Activated B cell treated with CpG ODN at 0.5 μM for 24 hours (primary cell): ENCODE results near the gene SMCO3. TPM values are rescaled to one million over a fixed set of nuclear protein-coding genes. Genes with fewer than 3 reads are reported as not detected.

Experiments
- ATAC-seq: fragments of 200-7000 bp; cut with Tn5 transposase; one replicate; pipeline ENCODE4 v1.10.0; 2021; ENCODE audit warnings: low read depth, mild to moderate bottlenecking, moderate library complexity
- CTCF ChIA-PET: fragments of 350-600 bp; sonication (Branson Sonifier 250); formaldehyde crosslinking; loops from one replicate; lab custom pipeline; 2021; ENCODE audit warnings: antibody characterized with exemption; lab: Charles Lee
- POLR2A ChIA-PET: fragments of 350-600 bp; sonication (Branson Sonifier 250); formaldehyde crosslinking; loops from one replicate; lab custom pipeline; 2021; ENCODE audit warnings: antibody characterized with exemption; lab: Charles Lee
- DNase-seq: peaks from one replicate; pipeline ENCODE4 v3.0.0; 2022
- H3K27ac Mint-ChIP-seq: one replicate; pipeline ENCODE4 v1.8.0; 2020; ENCODE audit warnings: mixed read lengths
- H3K27me3 Mint-ChIP-seq: one replicate; pipeline ENCODE4 v1.8.0; 2021; ENCODE audit warnings: mixed read lengths
- H3K36me3 Mint-ChIP-seq: one replicate; pipeline ENCODE4 v1.8.0; 2021; ENCODE audit warnings: low read depth, mixed read lengths
- H3K4me1 Mint-ChIP-seq: one replicate; pipeline ENCODE4 v1.8.0; 2021; ENCODE audit warnings: mixed read lengths
- H3K4me3 Mint-ChIP-seq: one replicate; pipeline ENCODE4 v1.8.0; 2020; ENCODE audit warnings: mild to moderate bottlenecking, mixed read lengths
- H3K9me3 Mint-ChIP-seq: one replicate; pipeline ENCODE4 v1.8.0; 2020; ENCODE audit warnings: mixed read lengths
- CTCF ChIP-seq: fragments of 200-600 bp; IDR thresholded peaks from one replicate; pipeline ENCODE4 v1.8.0; 2022; ENCODE audit warnings: antibody characterized with exemption, mild to moderate bottlenecking
- intact Hi-C: fragments of 100-400 bp; cut with micrococcal nuclease; formaldehyde crosslinking; loops from one replicate; pipeline ENCODE4 v1.15.1; 2024
- total RNA-seq: library from RNA; stranded (reverse); gene quantifications from 2 replicates; pipeline ENCODE4 v1.2.3, GENCODE V29; 2022

Gene SMCO3
- total RNA-seq, 1 donor from 2014 or later = not detected

GRCh38 chr12:14841761-14842160 lies 27.8 kb upstream of the SMCO3 start:
- CTCF ChIA-PET = interaction anchor here (1.3 kb wide), 1 partner anchor 153 kb away, joined by 4 read pairs; no protein-coding TSS in a partner anchor
- POLR2A ChIA-PET = no interaction called here
- H3K9me3 Mint-ChIP-seq = no peaks in the 10 kb centered on the region
- no peak for DNase-seq
- no peaks in the 10 kb centered on the region for H3K27me3 Mint-ChIP-seq
- H3K27ac Mint-ChIP-seq = no peak overlapping the region
- no peak overlapping the region for H3K4me3 Mint-ChIP-seq
- peaks cover 12% of the 10 kb centered on the region for H3K4me1 Mint-ChIP-seq
- no peaks in the 10 kb centered on the region for H3K36me3 Mint-ChIP-seq
- intact Hi-C loops = loop anchor here (10.0 kb wide), 1 partner anchor 683 kb away; no protein-coding TSS in a partner anchor
- ATAC-seq = no peak
- TF ChIP-seq CTCF = no peak

GRCh38 chr12:14840616-14841015 lies 26.6 kb upstream of the SMCO3 start:
- ChIA-PET CTCF (interaction anchor here (1.1 kb wide), 1 partner anchor 155 kb away, joined by 4 read pairs; no protein-coding TSS in a partner anchor), POLR2A (no interaction called here)
- DNase-seq (no peak), ATAC-seq (no peak)
- Mint-ChIP-seq H3K4me1 (peaks cover 9% of the 10 kb centered on the region), H3K4me3 (no peak overlapping the region), H3K9me3 (no peaks in the 10 kb centered on the region), H3K27me3 (peaks cover 4% of the 10 kb centered on the region), H3K27ac (no peak overlapping the region), H3K36me3 (no peaks in the 10 kb centered on the region)
- TF ChIP-seq CTCF = no peak
- intact Hi-C loops = loop anchor here (10.0 kb wide), 1 partner anchor 684 kb away; no protein-coding TSS in a partner anchor

- peaks cover 4% of the 10 kb centered on the region for H3K27me3 Mint-ChIP-seq
- CTCF ChIA-PET = no interaction called here
- H3K4me1 Mint-ChIP-seq = peaks cover 4% of the 10 kb centered on the region
- H3K4me3 Mint-ChIP-seq = no peak overlapping the region
- POLR2A ChIA-PET = no interaction called here
- DNase-seq (no peak), ATAC-seq (no peak)
- no peaks in the 10 kb centered on the region for H3K9me3 Mint-ChIP-seq
- no peaks in the 10 kb centered on the region for H3K36me3 Mint-ChIP-seq
- no peak overlapping the region for H3K27ac Mint-ChIP-seq
- no peak for TF ChIP-seq CTCF
- intact Hi-C loops = no loop called here
Observed at GRCh38 chr12:14839262-14839661, 25.3 kb upstream of the SMCO3 start.

GRCh38 chr12:14836336-14837210 lies 22.6 kb upstream of the SMCO3 start:
- Mint-ChIP-seq H3K9me3 (no peaks in the 10 kb centered on the region), H3K36me3 (no peaks in the 10 kb centered on the region), H3K27ac (no peak overlapping the region), H3K4me3 (no peak overlapping the region), H3K27me3 (peaks cover 6% of the 10 kb centered on the region), H3K4me1 (peaks cover 4% of the 10 kb centered on the region)
- no peak for ATAC-seq
- ChIA-PET CTCF (no interaction called here), POLR2A (no interaction called here)
- intact Hi-C loops = no loop called here
- no peak for DNase-seq
- TF ChIP-seq CTCF = no peak

- CTCF ChIA-PET = no interaction called here
- POLR2A ChIA-PET = no interaction called here
- H3K27me3 Mint-ChIP-seq = peaks cover 9% of the 10 kb centered on the region
- intact Hi-C loops = no loop called here
- ATAC-seq = no peak
- H3K27ac Mint-ChIP-seq = no peak overlapping the region
- no peaks in the 10 kb centered on the region for H3K9me3 Mint-ChIP-seq
- no peaks in the 10 kb centered on the region for H3K4me1 Mint-ChIP-seq
- H3K36me3 Mint-ChIP-seq = no peaks in the 10 kb centered on the region
- H3K4me3 Mint-ChIP-seq = no peak overlapping the region
- no peak for DNase-seq
- TF ChIP-seq CTCF = no peak
Observed at GRCh38 chr12:14834509-14834908, 20.5 kb upstream of the SMCO3 start.
